Esophagus squamous epithelium (tissue), 5 donors: ENCODE data around the gene ATF1. TPM values are rescaled to one million over a fixed set of nuclear protein-coding genes. Genes with fewer than 3 reads are reported as not detected.

Experiments used
- DNase-seq: peaks from one replicate; lab custom pipeline; 2025; lab: John Stamatoyannopoulos, UW
- H3K27ac ChIP-seq, 4 donors: fragments of 200-600 bp; sonication (generic); one replicate each; pipeline ENCODE4 v1.5.1; 2016 to 2019; ENCODE audit warnings: mild to moderate bottlenecking in 1 of 4
- H3K27me3 ChIP-seq, 4 donors: fragments of 200-600 bp; sonication (generic); 1 replicate in 3 of 4; 2 replicates in 1 of 4; pipeline versions ENCODE4 v1.5.1 to v1.6.0; 2017 to 2021; ENCODE audit warnings: antibody characterized with exemption in 1 of 4
- H3K36me3 ChIP-seq, 3 donors: fragments of 200-600 bp; sonication (generic); one replicate each; pipeline ENCODE4 v1.5.1; 2016 to 2019
- H3K4me1 ChIP-seq, 3 donors: fragments of 200-600 bp; sonication (generic); one replicate each; pipeline ENCODE4 v1.5.1; 2017 to 2019
- H3K4me3 ChIP-seq, 4 donors: fragments of 200-600 bp; sonication (generic); 1 replicate in 3 of 4; 2 replicates in 1 of 4; pipeline ENCODE4 v1.5.1; 2016 to 2019; ENCODE audit warnings: mild to moderate bottlenecking in 2 of 4, moderate library complexity in 1 of 4
- H3K9me3 ChIP-seq, 3 donors: fragments of 200-600 bp; sonication (generic); one replicate each; pipeline ENCODE4 v1.5.1; 2016 to 2019
- CTCF ChIP-seq, 6 experiments: fragments of 450-650 bp in 4 of 6; fragments of 200-600 bp in 2 of 6; sonication (generic) in 2 of 6; IDR thresholded peaks; one replicate each; pipeline ENCODE4 v1.5.1; 2016 to 2019; ENCODE audit warnings: antibody characterized with exemption in 6 of 6, mild to moderate bottlenecking in 4 of 6, moderate library complexity in 4 of 6
- POLR2A ChIP-seq, 4 donors: fragments of 450-650 bp; IDR thresholded peaks; one replicate each; pipeline ENCODE4 v1.6.1; 2017; ENCODE audit warnings: antibody characterized with exemption in 4 of 4, mild to moderate bottlenecking in 4 of 4, moderate library complexity in 3 of 4
- WGBS, 2 donors: methylation state at CpG; one replicate each; pipeline ENCODE4 v1.1.5; 2018; 5-methylcytosine and 5-hydroxymethylcytosine counted together
- intact Hi-C: fragments of 100-400 bp; cut with DNase I; formaldehyde crosslinking; loops from one replicate; pipeline ENCODE4 v1.15.0; 2022
- total RNA-seq, 4 donors: library from RNA; depleted of rRNA; stranded (reverse); fragments of >200 nt; gene quantifications; one replicate each; pipeline ENCODE4 v1.1.0, GENCODE V29; 2016
- donor health status: DM: yes; HTN: yes; CAD: no.

Gene ATF1
- total RNA-seq, 4 donors from 2014 or later = 5.5 to 20.4 (median 14.3) TPM

GRCh38 chr12:50740307-50740706, 23.6 kb upstream of the ATF1 start:
- H3K4me1 ChIP-seq = no peaks in the 10 kb centered on the region
- no peaks in the 10 kb centered on the region for H3K27me3 ChIP-seq
- WGBS, 2 donors = 65 to 67% methylated on average over 2 of the region's 2 CpGs
- peaks cover 29 to 100% (median 47%) of the 10 kb centered on the region in 3 donors for H3K36me3 ChIP-seq
- no peak for TF ChIP-seq CTCF (IDR thresholded peaks at IDR 0.05)
- no peak overlapping the region for H3K4me3 ChIP-seq
- no peak overlapping the region for H3K27ac ChIP-seq
- DNase-seq = no peak
- H3K9me3 ChIP-seq = no peaks in the 10 kb centered on the region
- intact Hi-C loops = no loop called here

GRCh38 chr12:50742776-50743175, 21.1 kb upstream of the ATF1 start:
- no peak for DNase-seq
- Histone ChIP-seq H3K9me3 (no peaks in the 10 kb centered on the region), H3K4me3 (no peak overlapping the region), H3K4me1 (no peaks in the 10 kb centered on the region), H3K27ac (no peak overlapping the region), H3K27me3 (no peaks in the 10 kb centered on the region), H3K36me3 (peaks cover 31 to 100% (median 39%) of the 10 kb centered on the region in 3 donors)
- 90 to 96% methylated on average over 5 to 7 of the region's 7 CpGs for WGBS, 2 donors
- TF ChIP-seq CTCF (IDR thresholded peaks at IDR 0.05) (no peak), POLR2A (IDR thresholded peaks at IDR 0.05) (no peak)
- intact Hi-C loops = no loop called here

- Histone ChIP-seq H3K4me1 (no peaks in the 10 kb centered on the region), H3K36me3 (peaks cover 12 to 98% (median 20%) of the 10 kb centered on the region in 3 donors), H3K27ac (no peak overlapping the region), H3K4me3 (no peak overlapping the region), H3K9me3 (no peaks in the 10 kb centered on the region), H3K27me3 (no peaks in the 10 kb centered on the region)
- 71 to 77% methylated on average over 4 of the region's 4 CpGs for WGBS, 2 donors
- DNase-seq = no peak
- no peak for TF ChIP-seq POLR2A (IDR thresholded peaks at IDR 0.05)
- no peak for TF ChIP-seq CTCF (IDR thresholded peaks at IDR 0.05)
- intact Hi-C loops = no loop called here
These were observed 18.0 kb upstream of the ATF1 start for GRCh38 chr12:50745861-50746260.

- Histone ChIP-seq H3K4me1 (no peaks in the 10 kb centered on the region), H3K9me3 (no peaks in the 10 kb centered on the region), H3K4me3 (no peak overlapping the region), H3K36me3 (peaks cover 6 to 94% (median 19%) of the 10 kb centered on the region in 3 donors), H3K27ac (no peak overlapping the region), H3K27me3 (no peaks in the 10 kb centered on the region)
- no peak for DNase-seq
- intact Hi-C loops = no loop called here
- WGBS, 2 donors = 90 to 100% methylated on average over 3 of the region's 3 CpGs
- TF ChIP-seq CTCF (IDR thresholded peaks at IDR 0.05) (no peak), POLR2A (IDR thresholded peaks at IDR 0.05) (no peak)
These were observed 17.5 kb upstream of the ATF1 start for GRCh38 chr12:50746431-50746830.

- H3K36me3 ChIP-seq = peaks cover 3 to 81% (median 7%) of the 10 kb centered on the region in 3 donors
- intact Hi-C loops = no loop called here
- H3K27ac ChIP-seq = no peak overlapping the region
- WGBS, 2 donors = 73 to 88% methylated on average over 1 of the region's 1 CpG
- H3K4me3 ChIP-seq = no peak overlapping the region
- no peak for DNase-seq
- H3K27me3 ChIP-seq = no peaks in the 10 kb centered on the region
- no peaks in the 10 kb centered on the region for H3K4me1 ChIP-seq
- TF ChIP-seq CTCF (IDR thresholded peaks at IDR 0.05) (no peak), POLR2A (IDR thresholded peaks at IDR 0.05) (no peak)
- H3K9me3 ChIP-seq = no peaks in the 10 kb centered on the region
These were observed 16.1 kb upstream of the ATF1 start for GRCh38 chr12:50747817-50748216.
